ENCODE measurements around the gene MTHFD1L.

Gene MTHFD1L

DNA sequence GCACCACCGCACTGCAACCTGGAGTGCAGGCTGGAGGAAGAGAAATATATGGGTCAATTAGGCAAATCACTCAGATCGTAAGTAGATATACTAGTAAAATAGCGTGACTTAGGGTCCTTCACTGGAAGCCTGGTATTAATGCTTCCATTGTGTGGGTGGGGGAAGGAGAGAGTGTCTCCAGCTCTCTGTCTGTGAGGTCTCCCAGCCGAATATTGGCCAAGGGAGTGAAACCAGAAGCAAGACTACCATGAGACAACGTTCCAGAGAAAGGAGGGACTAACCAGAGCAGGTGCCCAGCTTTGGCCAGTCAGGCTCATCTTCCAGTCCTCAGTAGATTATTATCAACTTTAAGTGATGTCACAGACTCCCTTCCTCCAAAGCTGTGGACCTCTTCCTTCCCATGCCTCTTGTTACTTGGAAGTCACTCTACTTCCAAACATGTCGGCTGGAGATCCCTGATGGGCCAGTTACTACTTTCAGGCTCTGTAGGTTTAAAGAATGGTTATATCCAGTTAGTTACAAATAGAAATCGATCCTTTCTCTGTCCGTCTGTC is 28.8 kb downstream of the MTHFD1L start:
- no peaks in the 10 kb centered on the region for H3K4me1 ChIP-seq (ENCODE audit: insufficient read depth, insufficient read length)
- no peaks in the 10 kb centered on the region for H3K9me3 ChIP-seq (ENCODE audit: insufficient read depth, low read length)
- H3K9ac ChIP-seq (ENCODE audit: insufficient read length, low read depth) = no peak overlapping the region
- TF ChIP-seq ZNF274 (IDR thresholded peaks at IDR 0.05; ENCODE audit: low read depth, low read length) = no peak
- TF ChIP-seq YY1 (IDR thresholded peaks at IDR 0.05; ENCODE audit: insufficient read depth, insufficient read length) = no peak
- TF ChIP-seq SUZ12 (IDR thresholded peaks at IDR 0.05; ENCODE audit: extremely low read depth, insufficient read depth, insufficient read length) = no peak
- H3K4me3 ChIP-seq (ENCODE audit: insufficient read length, low read depth) = no peak overlapping the region
- H3K27me3 ChIP-seq (ENCODE audit: insufficient read depth, insufficient read length) = no peaks in the 10 kb centered on the region
- H3K36me3 ChIP-seq (ENCODE audit: insufficient read depth, insufficient read length, low read length) = peaks cover 40% of the 10 kb centered on the region
- DNase-seq (ENCODE audit: low read depth, low spot score) = no peak

GRCh38 chr6:150894935-150895552 is 29.5 kb downstream of the MTHFD1L start:
- peaks cover 36% of the 10 kb centered on the region for H3K36me3 ChIP-seq (ENCODE audit: insufficient read depth, insufficient read length, low read length)
- no peak for TF ChIP-seq SUZ12 (IDR thresholded peaks at IDR 0.05; ENCODE audit: extremely low read depth, insufficient read depth, insufficient read length)
- TF ChIP-seq ZNF274 (IDR thresholded peaks at IDR 0.05; ENCODE audit: low read depth, low read length) = no peak
- no peak for TF ChIP-seq YY1 (IDR thresholded peaks at IDR 0.05; ENCODE audit: insufficient read depth, insufficient read length)
- H3K9me3 ChIP-seq (ENCODE audit: insufficient read depth, low read length) = no peaks in the 10 kb centered on the region
- H3K4me3 ChIP-seq (ENCODE audit: insufficient read length, low read depth) = no peak overlapping the region
- DNase-seq (ENCODE audit: low read depth, low spot score) = no peak
- H3K27me3 ChIP-seq (ENCODE audit: insufficient read depth, insufficient read length) = no peaks in the 10 kb centered on the region
- no peaks in the 10 kb centered on the region for H3K4me1 ChIP-seq (ENCODE audit: insufficient read depth, insufficient read length)
- H3K9ac ChIP-seq (ENCODE audit: insufficient read length, low read depth) = no peak overlapping the region

DNA sequence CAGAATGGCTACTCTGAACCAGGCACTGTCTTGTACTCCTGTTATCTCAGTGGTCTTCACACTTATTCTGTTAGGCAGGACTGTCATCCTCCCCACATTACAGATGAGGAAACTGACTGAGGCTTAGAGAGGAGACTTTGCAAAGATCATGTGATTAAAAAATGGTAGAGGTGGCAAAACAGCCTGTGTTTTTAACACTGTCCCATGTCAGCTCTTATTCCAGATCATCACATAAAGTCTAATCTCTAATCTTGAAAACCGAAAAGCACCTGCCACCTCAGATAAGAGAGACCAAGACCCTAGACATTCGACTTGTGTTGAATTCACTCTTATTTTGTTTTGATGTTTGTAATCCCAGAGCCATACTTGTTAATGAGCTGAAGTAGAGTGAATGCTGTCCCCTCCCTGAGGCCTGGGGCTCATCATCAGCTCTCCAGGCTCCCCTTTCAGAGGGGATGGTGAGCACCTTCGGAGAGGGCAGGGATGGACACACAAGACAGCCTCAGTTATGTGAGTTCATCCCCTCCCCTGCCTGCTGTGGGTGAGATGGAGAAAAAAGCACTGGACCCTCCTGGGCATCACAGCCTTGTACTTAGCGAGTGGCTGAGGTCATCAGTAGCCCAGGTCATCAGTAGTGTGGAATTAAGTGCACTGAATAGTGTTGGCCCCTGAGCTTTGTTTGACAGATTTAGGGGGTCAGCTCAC is 30.6 kb downstream of the MTHFD1L start:
- no peaks in the 10 kb centered on the region for H3K4me1 ChIP-seq (ENCODE audit: insufficient read depth, insufficient read length)
- no peak overlapping the region for H3K4me3 ChIP-seq (ENCODE audit: insufficient read length, low read depth)
- DNase-seq (ENCODE audit: low read depth, low spot score) = no peak
- no peaks in the 10 kb centered on the region for H3K9me3 ChIP-seq (ENCODE audit: insufficient read depth, low read length)
- TF ChIP-seq SUZ12 (IDR thresholded peaks at IDR 0.05; ENCODE audit: extremely low read depth, insufficient read depth, insufficient read length) (no peak), YY1 (IDR thresholded peaks at IDR 0.05; ENCODE audit: insufficient read depth, insufficient read length) (no peak), ZNF274 (IDR thresholded peaks at IDR 0.05; ENCODE audit: low read depth, low read length) (no peak)
- H3K9ac ChIP-seq (ENCODE audit: insufficient read length, low read depth) = no peak overlapping the region
- H3K27me3 ChIP-seq (ENCODE audit: insufficient read depth, insufficient read length) = no peaks in the 10 kb centered on the region
- H3K36me3 ChIP-seq (ENCODE audit: insufficient read depth, insufficient read length, low read length) = peaks cover 31% of the 10 kb centered on the region

- DNase-seq (ENCODE audit: low read depth, low spot score) = no peak
- no peaks in the 10 kb centered on the region for H3K4me1 ChIP-seq (ENCODE audit: insufficient read depth, insufficient read length)
- peaks cover 25% of the 10 kb centered on the region for H3K36me3 ChIP-seq (ENCODE audit: insufficient read depth, insufficient read length, low read length)
- no peak overlapping the region for H3K4me3 ChIP-seq (ENCODE audit: insufficient read length, low read depth)
- no peaks in the 10 kb centered on the region for H3K27me3 ChIP-seq (ENCODE audit: insufficient read depth, insufficient read length)
- H3K9ac ChIP-seq (ENCODE audit: insufficient read length, low read depth) = no peak overlapping the region
- H3K9me3 ChIP-seq (ENCODE audit: insufficient read depth, low read length) = no peaks in the 10 kb centered on the region
- TF ChIP-seq ZNF274 (IDR thresholded peaks at IDR 0.05; ENCODE audit: low read depth, low read length) (no peak), SUZ12 (IDR thresholded peaks at IDR 0.05; ENCODE audit: extremely low read depth, insufficient read depth, insufficient read length) (no peak), YY1 (IDR thresholded peaks at IDR 0.05; ENCODE audit: insufficient read depth, insufficient read length) (no peak)
Measured at GRCh38 chr6:150897400-150897943, 32.0 kb downstream of the MTHFD1L start.

- no peak for DNase-seq (ENCODE audit: low read depth, low spot score)
- no peak overlapping the region for H3K9ac ChIP-seq (ENCODE audit: insufficient read length, low read depth)
- no peaks in the 10 kb centered on the region for H3K4me1 ChIP-seq (ENCODE audit: insufficient read depth, insufficient read length)
- H3K36me3 ChIP-seq (ENCODE audit: insufficient read depth, insufficient read length, low read length) = peaks cover 14% of the 10 kb centered on the region
- TF ChIP-seq YY1 (IDR thresholded peaks at IDR 0.05; ENCODE audit: insufficient read depth, insufficient read length) (no peak), SUZ12 (IDR thresholded peaks at IDR 0.05; ENCODE audit: extremely low read depth, insufficient read depth, insufficient read length) (no peak), ZNF274 (IDR thresholded peaks at IDR 0.05; ENCODE audit: low read depth, low read length) (no peak)
- no peaks in the 10 kb centered on the region for H3K9me3 ChIP-seq (ENCODE audit: insufficient read depth, low read length)
- no peaks in the 10 kb centered on the region for H3K27me3 ChIP-seq (ENCODE audit: insufficient read depth, insufficient read length)
- no peak overlapping the region for H3K4me3 ChIP-seq (ENCODE audit: insufficient read length, low read depth)
Measured at GRCh38 chr6:150898399-150899170, 33.1 kb downstream of the MTHFD1L start.

DNA sequence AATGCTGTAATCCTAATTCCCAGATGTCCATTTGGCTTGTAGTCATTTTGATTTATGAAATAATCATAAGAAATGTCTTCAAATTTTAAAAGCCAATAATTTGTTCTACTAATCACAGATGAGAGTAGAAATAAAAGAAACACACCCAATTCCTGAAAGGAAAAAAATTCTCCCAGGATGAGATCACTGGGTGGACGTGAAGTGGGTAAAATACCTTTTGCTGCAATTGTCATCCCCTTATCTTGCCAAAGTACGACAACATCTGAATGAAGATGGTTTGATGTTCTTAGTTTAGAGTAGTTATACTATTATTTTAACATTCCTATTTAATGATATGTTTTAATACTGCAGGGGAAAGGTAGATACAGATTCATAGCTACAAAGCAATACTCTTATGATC is 33.7 kb downstream of the MTHFD1L start:
- Histone ChIP-seq H3K4me3 (ENCODE audit: insufficient read length, low read depth) (no peak overlapping the region), H3K9ac (ENCODE audit: insufficient read length, low read depth) (no peak overlapping the region), H3K36me3 (ENCODE audit: insufficient read depth, insufficient read length, low read length) (peaks cover 12% of the 10 kb centered on the region), H3K4me1 (ENCODE audit: insufficient read depth, insufficient read length) (no peaks in the 10 kb centered on the region), H3K27me3 (ENCODE audit: insufficient read depth, insufficient read length) (no peaks in the 10 kb centered on the region), H3K9me3 (ENCODE audit: insufficient read depth, low read length) (no peaks in the 10 kb centered on the region)
- DNase-seq (ENCODE audit: low read depth, low spot score) = no peak
- TF ChIP-seq YY1 (IDR thresholded peaks at IDR 0.05; ENCODE audit: insufficient read depth, insufficient read length) (no peak), SUZ12 (IDR thresholded peaks at IDR 0.05; ENCODE audit: extremely low read depth, insufficient read depth, insufficient read length) (no peak), ZNF274 (IDR thresholded peaks at IDR 0.05; ENCODE audit: low read depth, low read length) (no peak)

Measured in NT2/D1 (cell line).